GM18951 (cell line): ENCODE data around the gene BTBD2.

Experiments used
- POLR2A ChIP-seq: IDR thresholded peaks from 4 replicates; pipeline ENCODE4 v1.6.1; 2011; ENCODE audit warnings: mild to moderate bottlenecking; ENCODE audit not compliant: insufficient read length, insufficient read depth; ENCODE audit errors: extremely low read depth
- in situ Hi-C: fragments of 300-500 bp; cut with MboI; formaldehyde crosslinking; loops from one replicate; pipeline ENCODE4 v1.12.0; 2022; ENCODE audit warnings: low sequenced_read_pairs, mixed read lengths, inconsistent platforms; ENCODE audit not compliant: unreplicated experiment

BTBD2 gene

GRCh38 chr19:1942934-1943555 is 72.5 kb downstream of the BTBD2 start:
- in situ Hi-C loops: no loop called here

GRCh38 chr19:1942078-1942933 is 73.2 kb downstream of the BTBD2 start:
- in situ Hi-C loops: no loop called here
- peak; percentile 48 for TF ChIP-seq POLR2A

More at GRCh38 chr19:1942934-1943555, 72.5 kb downstream of the BTBD2 start:
- TF ChIP-seq POLR2A: no peak

- TF ChIP-seq POLR2A: peak; percentile 61
- in situ Hi-C loops: no loop called here
Observed at GRCh38 chr19:1941146-1942077, 74.1 kb downstream of the BTBD2 start, which contains the start of gene CSNK1G2. Gene CSNK1G2, plus strand, starts transcription at chr19:1941172. Its CDS starts 28,601 bp downstream, at chr19:1969773.

GRCh38 chr19:1938071-1938470 is 77.4 kb downstream of the BTBD2 start:
- in situ Hi-C loops: no loop called here
- TF ChIP-seq POLR2A: no peak

GRCh38 chr19:1936916-1937610 is 78.5 kb downstream of the BTBD2 start:
- in situ Hi-C loops: no loop called here
- TF ChIP-seq POLR2A: no peak

- in situ Hi-C loops: no loop called here
Observed at GRCh38 chr19:1936430-1936829, 79.1 kb downstream of the BTBD2 start.

GRCh38 chr19:1935484-1936208 is 79.9 kb downstream of the BTBD2 start:
- in situ Hi-C loops: no loop called here
- TF ChIP-seq POLR2A: no peak

More at GRCh38 chr19:1936430-1936829, 79.1 kb downstream of the BTBD2 start:
- TF ChIP-seq POLR2A: no peak
